ENCODE measurements around the gene ZNF765.
A peak's percentile ranks its signal among the peaks of the same experiment; 100 is the strongest.
"Not testable (repeated sequence)": the region's sequence is repeated elsewhere in the genome, so short reads cannot be mapped to it uniquely, and the experiment has no call there.

Gene ZNF765

DNA sequence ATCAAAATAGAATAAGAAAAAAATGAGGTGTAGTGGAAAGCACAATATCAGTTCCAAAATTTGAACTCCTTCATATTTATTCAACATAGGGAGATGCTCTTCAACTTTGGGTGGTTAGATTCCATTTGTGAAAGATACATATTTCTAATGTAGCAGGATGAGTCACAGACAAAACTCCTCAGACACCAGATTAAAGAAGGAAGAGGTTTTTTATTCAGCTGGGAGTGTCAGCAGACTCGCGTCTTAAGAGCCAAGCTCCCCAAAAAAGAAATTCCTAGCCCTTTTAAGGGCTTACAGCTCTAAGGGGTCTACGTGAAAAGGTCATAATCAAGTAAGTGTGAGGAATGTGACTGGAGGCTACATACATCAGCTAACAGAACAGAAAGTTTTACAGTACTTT is 6.8 kb upstream of the ZNF765 start:
- Histone ChIP-seq H3K4me1 (ENCODE audit: control insufficient read depth, insufficient read depth, low read length) (peaks cover 6% of the 10 kb centered on the region), H3K9me3 (ENCODE audit: control insufficient read depth, insufficient read depth, low read depth, low read length) (peaks cover 32% of the 10 kb centered on the region), H3K4me3 (ENCODE audit: low read depth, low read length) (no peak overlapping the region), H3K27ac (ENCODE audit: low read depth, low read length) (no peak overlapping the region), H3K27me3 (ENCODE audit: control insufficient read depth, insufficient read depth, low read length) (no peaks in the 10 kb centered on the region), H3K36me3 (ENCODE audit: control insufficient read depth, insufficient read depth, low read length) (peaks cover 40% of the 10 kb centered on the region), H3K9ac (ENCODE audit: low read length) (no peak overlapping the region)

DNA sequence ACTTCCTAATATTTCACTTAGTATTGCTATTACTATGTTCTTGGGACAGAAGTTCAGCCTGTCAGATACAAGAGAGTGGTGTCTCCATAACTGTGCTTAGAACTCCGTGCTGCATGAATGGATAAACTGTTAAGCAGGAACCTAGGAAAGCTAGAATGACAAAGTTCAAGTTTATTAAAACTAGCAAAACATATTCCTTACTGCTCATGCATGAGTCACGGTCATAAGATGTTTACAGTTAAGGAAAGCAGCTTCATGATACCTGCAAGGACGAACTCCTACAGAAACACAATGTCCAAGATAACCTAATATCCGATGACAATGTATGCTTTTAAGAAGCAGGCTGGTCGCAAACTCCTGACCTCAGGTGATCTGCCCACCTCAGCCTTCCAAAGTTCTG is 6.0 kb upstream of the ZNF765 start:
- Histone ChIP-seq H3K27me3 (ENCODE audit: control insufficient read depth, insufficient read depth, low read length) (no peaks in the 10 kb centered on the region), H3K9ac (ENCODE audit: low read length) (no peak overlapping the region), H3K27ac (ENCODE audit: low read depth, low read length) (no peak overlapping the region), H3K4me3 (ENCODE audit: low read depth, low read length) (no peak overlapping the region), H3K9me3 (ENCODE audit: control insufficient read depth, insufficient read depth, low read depth, low read length) (peaks cover 25% of the 10 kb centered on the region), H3K36me3 (ENCODE audit: control insufficient read depth, insufficient read depth, low read length) (peaks cover 33% of the 10 kb centered on the region), H3K4me1 (ENCODE audit: control insufficient read depth, insufficient read depth, low read length) (peaks cover 6% of the 10 kb centered on the region)

DNA sequence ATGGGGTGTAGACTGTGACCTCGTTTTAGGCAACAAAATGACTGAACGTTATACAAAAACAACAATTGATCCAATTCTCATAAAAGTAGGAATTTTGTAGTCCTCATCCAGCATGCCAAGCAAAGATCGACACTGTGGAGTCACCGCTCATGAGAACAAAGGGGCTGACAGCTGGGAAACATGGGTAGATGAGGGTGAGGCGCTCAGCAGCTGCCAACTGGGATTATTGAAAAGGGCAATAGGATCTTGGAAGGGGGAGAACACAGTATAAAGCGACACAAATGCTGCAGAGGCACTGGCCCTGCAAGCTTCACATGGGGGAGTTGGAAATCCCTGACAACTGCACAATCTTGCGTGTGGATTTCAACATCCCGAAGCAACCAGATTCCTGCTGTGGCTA is 5.4 kb upstream of the ZNF765 start:
- peaks cover 28% of the 10 kb centered on the region for H3K36me3 ChIP-seq (ENCODE audit: control insufficient read depth, insufficient read depth, low read length)
- peak overlapping the region; percentile 53 for H3K4me3 ChIP-seq (ENCODE audit: low read depth, low read length)
- no peak overlapping the region for H3K27ac ChIP-seq (ENCODE audit: low read depth, low read length)
- H3K27me3 ChIP-seq (ENCODE audit: control insufficient read depth, insufficient read depth, low read length): no peaks in the 10 kb centered on the region
- peaks cover 8% of the 10 kb centered on the region for H3K4me1 ChIP-seq (ENCODE audit: control insufficient read depth, insufficient read depth, low read length)
- no peak overlapping the region for H3K9ac ChIP-seq (ENCODE audit: low read length)
- peaks cover 21% of the 10 kb centered on the region; the same call in 1 of the 2 replicates for H3K9me3 ChIP-seq (ENCODE audit: control insufficient read depth, insufficient read depth, low read depth, low read length)

DNA sequence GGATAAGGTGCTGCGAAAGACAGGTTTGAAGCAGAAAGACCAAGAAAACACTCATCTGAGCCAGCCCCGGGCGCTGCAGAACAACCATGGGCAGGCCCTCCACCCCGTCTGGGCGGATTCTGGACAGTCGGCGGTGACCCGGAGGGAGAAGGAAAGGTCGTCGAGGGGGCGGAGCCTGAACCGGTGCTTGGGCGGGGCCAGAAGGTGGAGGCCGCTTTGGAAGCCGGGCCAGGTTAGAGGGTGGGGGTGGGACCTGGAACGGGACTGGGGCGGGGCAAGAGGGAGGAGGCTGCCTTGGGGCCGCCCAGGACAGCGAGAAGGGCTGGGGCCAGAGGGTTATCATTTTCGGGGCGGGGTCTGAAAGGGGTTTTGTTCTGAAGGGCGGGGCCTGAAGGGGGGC is 5.0 kb upstream of the ZNF765 start:
- no peak overlapping the region for H3K9ac ChIP-seq (ENCODE audit: low read length)
- H3K27ac ChIP-seq (ENCODE audit: low read depth, low read length): no peak overlapping the region
- peaks cover 24% of the 10 kb centered on the region for H3K36me3 ChIP-seq (ENCODE audit: control insufficient read depth, insufficient read depth, low read length)
- H3K4me3 ChIP-seq (ENCODE audit: low read depth, low read length): peak overlapping the region; percentile 53
- peaks cover 18% of the 10 kb centered on the region; the same call in 1 of the 2 replicates for H3K9me3 ChIP-seq (ENCODE audit: control insufficient read depth, insufficient read depth, low read depth, low read length)
- peaks cover 8% of the 10 kb centered on the region for H3K4me1 ChIP-seq (ENCODE audit: control insufficient read depth, insufficient read depth, low read length)
- H3K27me3 ChIP-seq (ENCODE audit: control insufficient read depth, insufficient read depth, low read length): no peaks in the 10 kb centered on the region

DNA sequence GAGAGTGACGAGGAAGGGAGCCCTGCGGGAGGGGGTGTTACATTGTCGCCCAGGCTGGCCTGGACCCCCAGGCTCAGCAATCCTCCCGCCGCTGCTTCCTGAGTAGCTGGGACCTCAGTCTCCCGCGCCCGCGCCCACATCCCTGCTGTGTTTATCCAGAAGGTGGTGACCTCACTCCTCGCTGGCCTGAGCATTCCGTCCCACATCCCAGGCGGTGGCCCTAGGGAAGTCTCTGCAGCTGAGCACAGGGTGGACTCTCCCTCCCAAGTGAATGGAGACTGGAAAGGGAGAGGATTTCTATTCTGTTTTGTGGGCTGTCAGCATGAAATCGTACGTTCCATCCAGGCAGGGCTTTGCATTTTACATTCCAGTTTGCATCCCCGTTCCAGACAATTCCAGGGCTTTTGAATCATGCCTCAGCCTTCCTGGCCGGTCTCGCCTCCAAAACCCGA is 401 bp upstream of the ZNF765 start:
- peaks cover 12% of the 10 kb centered on the region for H3K36me3 ChIP-seq (ENCODE audit: control insufficient read depth, insufficient read depth, low read length)
- H3K9ac ChIP-seq (ENCODE audit: low read length): peak overlapping the region; percentile 56
- no peaks in the 10 kb centered on the region for H3K27me3 ChIP-seq (ENCODE audit: control insufficient read depth, insufficient read depth, low read length)
- peaks cover 3% of the 10 kb centered on the region; the same call in 1 of the 2 replicates for H3K9me3 ChIP-seq (ENCODE audit: control insufficient read depth, insufficient read depth, low read depth, low read length)
- peaks cover 10% of the 10 kb centered on the region for H3K4me1 ChIP-seq (ENCODE audit: control insufficient read depth, insufficient read depth, low read length)
- peak overlapping the region; percentile 90 for H3K4me3 ChIP-seq (ENCODE audit: low read depth, low read length)
- H3K27ac ChIP-seq (ENCODE audit: low read depth, low read length): no peak overlapping the region

DNA sequence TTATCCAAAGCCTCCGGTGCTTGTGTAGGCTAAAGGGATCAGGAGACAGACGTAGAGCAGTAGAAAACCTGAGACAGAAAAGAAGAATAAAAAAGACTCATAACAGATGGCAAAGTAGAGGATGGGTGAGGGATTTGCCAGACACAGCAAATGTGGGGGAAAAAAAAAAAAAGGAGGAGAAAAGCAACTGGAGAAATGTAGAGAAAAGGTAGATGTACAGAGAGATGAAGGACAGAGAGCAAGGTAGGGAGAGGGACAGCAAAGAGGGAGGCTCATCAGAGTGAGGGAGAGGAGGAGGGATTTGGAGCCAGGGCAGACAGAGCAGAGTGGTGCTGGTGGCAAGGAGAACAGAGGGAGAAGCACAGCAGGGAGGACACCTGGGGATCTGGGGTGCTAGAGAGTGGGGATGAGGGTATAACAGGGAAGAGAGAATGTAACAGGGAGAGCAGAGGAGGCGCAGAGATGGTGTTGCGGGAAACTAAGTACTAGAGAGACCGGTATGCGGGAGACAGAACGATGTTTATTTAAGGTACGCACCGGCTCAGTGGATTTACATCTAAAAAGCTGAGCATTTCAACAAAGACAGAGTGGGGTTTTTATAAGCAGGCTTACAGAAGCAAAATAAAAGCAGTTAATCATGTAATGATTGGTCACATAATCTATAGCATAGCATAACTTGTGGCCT is 1.0 kb downstream of the ZNF765 start:
- Histone ChIP-seq H3K9ac (ENCODE audit: low read length) (peak overlapping the region; percentile 81), H3K4me3 (ENCODE audit: low read depth, low read length) (peak overlapping the region; percentile 90), H3K36me3 (ENCODE audit: control insufficient read depth, insufficient read depth, low read length) (peaks cover 25% of the 10 kb centered on the region)
- not testable (repeated sequence) for H3K27me3 ChIP-seq (ENCODE audit: control insufficient read depth, insufficient read depth, low read length); H3K4me1 ChIP-seq (ENCODE audit: control insufficient read depth, insufficient read depth, low read length); H3K27ac ChIP-seq (ENCODE audit: low read depth, low read length); H3K9me3 ChIP-seq (ENCODE audit: control insufficient read depth, insufficient read depth, low read depth, low read length)

DNA sequence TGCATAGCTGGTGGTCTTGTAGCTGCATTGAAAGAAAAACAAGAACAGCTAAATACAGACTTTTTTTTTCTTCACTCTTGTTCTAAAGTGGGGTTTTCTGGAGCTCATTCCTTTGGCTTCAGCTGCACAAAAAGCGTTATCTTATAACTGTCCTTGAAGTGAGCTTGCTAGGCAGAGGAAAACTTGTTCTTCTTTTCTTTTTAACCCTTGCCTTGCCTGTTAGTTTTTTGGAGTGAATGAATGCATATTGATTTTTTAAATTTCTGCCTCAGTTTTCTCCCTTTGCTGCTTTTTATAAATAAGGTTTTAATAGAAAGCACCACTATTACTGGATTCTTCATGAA is 1.5 kb downstream of the ZNF765 start:
- peaks cover 28% of the 10 kb centered on the region for H3K36me3 ChIP-seq (ENCODE audit: control insufficient read depth, insufficient read depth, low read length)
- peaks cover 2% of the 10 kb centered on the region; the same call in 1 of the 2 replicates for H3K9me3 ChIP-seq (ENCODE audit: control insufficient read depth, insufficient read depth, low read depth, low read length)
- H3K27ac ChIP-seq (ENCODE audit: low read depth, low read length): no peak overlapping the region
- H3K27me3 ChIP-seq (ENCODE audit: control insufficient read depth, insufficient read depth, low read length): no peaks in the 10 kb centered on the region
- H3K9ac ChIP-seq (ENCODE audit: low read length): no peak overlapping the region
- peak overlapping the region; percentile 90 for H3K4me3 ChIP-seq (ENCODE audit: low read depth, low read length)
- H3K4me1 ChIP-seq (ENCODE audit: control insufficient read depth, insufficient read depth, low read length): peaks cover 7% of the 10 kb centered on the region; the same call in 1 of the 2 replicates

DNA sequence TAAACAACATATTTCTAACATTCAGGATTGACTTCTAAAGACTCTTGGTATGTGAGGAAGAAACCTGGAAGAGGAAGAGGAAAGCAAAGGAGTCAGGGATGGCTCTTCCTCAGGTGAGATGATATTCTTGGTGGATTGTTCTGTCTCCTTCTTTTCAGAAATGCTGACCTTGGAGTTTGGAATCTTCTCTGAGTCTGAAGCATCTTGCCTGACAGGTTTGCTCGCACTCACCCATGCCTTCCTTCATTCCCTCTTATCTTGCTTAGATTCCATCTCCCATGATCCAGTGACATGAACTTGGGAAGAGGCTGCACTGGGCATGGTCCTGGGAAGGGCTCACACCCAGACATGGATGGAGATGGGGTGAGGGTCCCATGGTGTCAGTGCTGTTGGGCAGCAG is 3.0 kb downstream of the ZNF765 start:
- H3K36me3 ChIP-seq (ENCODE audit: control insufficient read depth, insufficient read depth, low read length): peaks cover 42% of the 10 kb centered on the region
- not testable (repeated sequence) for H3K27ac ChIP-seq (ENCODE audit: low read depth, low read length); H3K9ac ChIP-seq (ENCODE audit: low read length); H3K27me3 ChIP-seq (ENCODE audit: control insufficient read depth, insufficient read depth, low read length); H3K9me3 ChIP-seq (ENCODE audit: control insufficient read depth, insufficient read depth, low read depth, low read length); H3K4me3 ChIP-seq (ENCODE audit: low read depth, low read length); H3K4me1 ChIP-seq (ENCODE audit: control insufficient read depth, insufficient read depth, low read length)

DNA sequence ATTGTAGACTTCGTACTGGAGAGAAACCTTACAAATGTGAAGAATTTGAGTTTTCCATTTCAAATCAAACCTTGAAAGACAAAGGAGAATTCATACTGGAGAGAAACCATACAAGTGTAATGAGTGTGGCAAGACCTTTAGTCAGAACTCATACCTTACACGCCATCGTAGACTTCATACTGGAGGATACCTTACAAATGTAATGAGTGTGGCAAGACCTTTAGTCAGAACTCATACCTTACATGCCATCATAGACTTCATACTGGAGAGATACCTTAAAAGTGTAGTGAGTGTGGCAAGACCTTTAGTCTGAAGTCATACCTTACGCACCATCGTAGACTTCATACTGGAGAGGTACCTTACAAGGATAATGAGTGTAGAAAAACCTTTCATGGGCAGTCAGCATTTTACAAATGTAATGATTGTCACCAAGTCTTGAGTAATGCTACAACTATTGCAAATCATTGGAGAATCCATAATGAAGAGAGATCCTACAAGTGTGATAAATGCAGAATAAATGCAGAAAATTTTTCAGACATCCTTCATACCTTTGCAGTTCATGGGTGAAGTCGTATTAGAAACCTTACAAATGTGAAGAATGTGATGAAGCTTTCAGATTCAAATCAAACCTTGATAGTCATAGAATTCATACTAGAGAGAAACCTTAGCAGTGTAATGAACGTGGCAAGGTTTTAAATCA is 14.7 kb downstream of the ZNF765 start:
- H3K4me3 ChIP-seq (ENCODE audit: low read depth, low read length): no peak overlapping the region
- no peaks in the 10 kb centered on the region for H3K4me1 ChIP-seq (ENCODE audit: control insufficient read depth, insufficient read depth, low read length)
- H3K27me3 ChIP-seq (ENCODE audit: control insufficient read depth, insufficient read depth, low read length): no peaks in the 10 kb centered on the region
- peaks cover 64% of the 10 kb centered on the region for H3K36me3 ChIP-seq (ENCODE audit: control insufficient read depth, insufficient read depth, low read length)
- H3K27ac ChIP-seq (ENCODE audit: low read depth, low read length): no peak overlapping the region
- no peak overlapping the region for H3K9ac ChIP-seq (ENCODE audit: low read length)
- H3K9me3 ChIP-seq (ENCODE audit: control insufficient read depth, insufficient read depth, low read depth, low read length): peaks cover 57% of the 10 kb centered on the region

DNA sequence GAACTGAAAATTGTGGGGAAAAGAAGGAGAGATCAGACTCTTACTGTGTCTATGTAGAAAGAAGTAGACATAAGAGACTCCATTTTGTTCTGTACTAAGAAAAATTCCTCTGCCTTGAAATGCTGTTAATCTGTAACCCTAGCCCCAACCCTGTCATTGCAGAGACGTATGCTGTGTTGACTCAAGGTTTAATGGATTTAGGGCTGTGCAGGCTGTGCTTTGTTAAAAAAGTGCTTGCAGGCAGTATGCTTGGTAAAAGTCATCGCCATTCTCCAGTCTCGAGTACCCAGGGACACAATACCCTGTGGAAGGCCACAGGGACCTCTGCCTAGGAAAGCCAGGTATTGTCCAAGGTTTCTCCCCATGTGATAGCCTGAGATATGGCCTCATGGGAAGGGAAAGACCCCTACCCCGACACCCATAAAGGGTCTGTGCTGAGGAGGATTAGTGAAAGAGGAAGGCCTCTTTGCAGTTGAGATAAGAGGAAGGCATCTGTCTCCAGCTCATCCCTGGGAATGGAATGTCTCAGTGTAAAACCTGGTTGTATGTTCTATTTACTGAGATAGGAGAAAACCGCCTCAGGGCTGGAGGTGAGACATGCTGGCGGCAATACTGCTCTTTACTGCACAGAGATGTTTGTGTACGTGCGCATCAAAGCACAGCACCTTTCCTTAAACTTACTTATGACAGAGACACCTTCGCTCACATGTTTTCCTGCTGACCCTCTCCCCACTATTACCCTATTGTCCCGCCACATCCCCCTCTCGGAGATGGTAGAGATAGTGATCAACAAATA is 25.8 kb downstream of the ZNF765 start:
- not testable (repeated sequence) for H3K27ac ChIP-seq (ENCODE audit: low read depth, low read length); H3K9ac ChIP-seq (ENCODE audit: low read length); H3K27me3 ChIP-seq (ENCODE audit: control insufficient read depth, insufficient read depth, low read length); H3K9me3 ChIP-seq (ENCODE audit: control insufficient read depth, insufficient read depth, low read depth, low read length); H3K36me3 ChIP-seq (ENCODE audit: control insufficient read depth, insufficient read depth, low read length); H3K4me3 ChIP-seq (ENCODE audit: low read depth, low read length)
- H3K4me1 ChIP-seq (ENCODE audit: control insufficient read depth, insufficient read depth, low read length): peaks cover 13% of the 10 kb centered on the region; the same call in 1 of the 2 replicates

DNA sequence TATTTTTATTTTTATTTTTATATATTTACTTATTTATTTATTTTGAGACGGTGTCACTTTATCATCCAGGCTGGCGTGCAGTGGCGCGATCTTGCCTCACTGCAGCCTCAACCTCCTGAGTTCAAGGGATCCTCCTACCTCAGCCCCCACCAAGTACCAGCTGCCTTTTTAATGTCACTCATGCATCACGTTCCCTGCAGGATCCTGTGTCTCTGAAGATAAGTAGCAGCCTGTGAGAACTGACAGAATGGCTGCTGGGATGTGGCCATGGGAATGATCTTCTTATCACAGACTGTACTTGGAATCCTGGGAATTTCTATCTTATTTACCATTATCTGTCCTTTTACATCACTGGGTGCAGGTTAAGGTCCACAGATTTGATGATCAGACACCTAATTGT is 27.6 kb downstream of the ZNF765 start:
- Histone ChIP-seq H3K27ac (ENCODE audit: low read depth, low read length) (no peak overlapping the region), H3K9me3 (ENCODE audit: control insufficient read depth, insufficient read depth, low read depth, low read length) (no peaks in the 10 kb centered on the region), H3K27me3 (ENCODE audit: control insufficient read depth, insufficient read depth, low read length) (no peaks in the 10 kb centered on the region), H3K9ac (ENCODE audit: low read length) (no peak overlapping the region), H3K36me3 (ENCODE audit: control insufficient read depth, insufficient read depth, low read length) (no peaks in the 10 kb centered on the region), H3K4me1 (ENCODE audit: control insufficient read depth, insufficient read depth, low read length) (peaks cover 13% of the 10 kb centered on the region; the same call in 1 of the 2 replicates), H3K4me3 (ENCODE audit: low read depth, low read length) (no peak overlapping the region)

Data from HUES6 (cell line).